Small intestine (tissue), 7 donors: ENCODE data around the gene HRH3. TPM values are rescaled to one million over a fixed set of nuclear protein-coding genes. Genes with fewer than 3 reads are reported as not detected.
A peak's percentile ranks its signal among the peaks of the same experiment; 100 is the strongest.

ENCODE experiments used
- DNase-seq, 2 donors: peaks; one replicate each; pipeline versions ENCODE4 v3.0.0 to v3.0.0-alpha.2; 2013
- FAIRE-seq: peaks from 2 replicates; lab custom pipeline; 2012; peaks lifted over from hg19 to GRCh38; lab: Jason Lieb, UNC
- H3K27ac ChIP-seq, 3 donors: one replicate each; pipeline ENCODE4 v1.5.1; 2013; ENCODE audit warnings: low read length in 2 of 3, mild to moderate bottlenecking in 2 of 3, control low read depth in 1 of 3, inconsistent platforms in 1 of 3, low read depth in 1 of 3, moderate library complexity in 1 of 3
- H3K27me3 ChIP-seq, 3 donors: one replicate each; pipeline ENCODE4 v1.6.1; 2013; ENCODE audit warnings: low read length in 3 of 3, inconsistent platforms in 1 of 3; ENCODE audit not compliant: control insufficient read depth in 3 of 3, insufficient read depth in 3 of 3
- H3K36me3 ChIP-seq, 3 donors: one replicate each; pipeline ENCODE4 v1.6.1; 2013; ENCODE audit warnings: low read length in 3 of 3, inconsistent platforms in 1 of 3, low read depth in 1 of 3, mild to moderate bottlenecking in 1 of 3, moderate library complexity in 1 of 3; ENCODE audit not compliant: control insufficient read depth in 3 of 3, insufficient read depth in 2 of 3
- H3K4me1 ChIP-seq, 3 donors: one replicate each; pipeline ENCODE4 v1.6.1; 2013; ENCODE audit warnings: low read length in 2 of 3, inconsistent platforms in 1 of 3, low read depth in 1 of 3, mild to moderate bottlenecking in 1 of 3, moderate library complexity in 1 of 3; ENCODE audit not compliant: control insufficient read depth in 3 of 3, insufficient read depth in 2 of 3
- H3K4me3 ChIP-seq, 3 donors: one replicate each; pipeline ENCODE4 v1.5.1; 2013; ENCODE audit warnings: low read length in 3 of 3, control low read depth in 1 of 3, inconsistent platforms in 1 of 3, low read depth in 1 of 3, mild to moderate bottlenecking in 1 of 3, moderate library complexity in 1 of 3
- H3K9me3 ChIP-seq, 2 donors: one replicate each; pipeline ENCODE4 v1.6.1; 2013; ENCODE audit warnings: low read depth in 1 of 2, low read length in 1 of 2; ENCODE audit not compliant: control insufficient read depth in 2 of 2, insufficient read depth in 1 of 2
- WGBS, 3 donors: extraction: QIAGEN DNeasy Blood & Tissue Kit; methylation state at CpG; one replicate each; pipeline ENCODE4 v1.1.7; 2013; 5-methylcytosine and 5-hydroxymethylcytosine counted together
- polyA plus RNA-seq, 4 donors: library from polyadenylated mRNA; stranded (reverse) in 3 of 4; unstranded in 1 of 4; fragments of 200-250 nt in 3 of 4; fragments of 120-200 nt in 1 of 4; gene quantifications; one replicate each; pipeline versions ENCODE4 v1.2.1 to v1.2.3, GENCODE V29; 2013
- donor health status: healthy with polysubstance abuse.
- donor health status: control.
- donor health status: control.
- donor health status: Bipolar disorder and iron deficiency.
- donor health status: healthy.

The HRH3 gene
- polyA plus RNA-seq, 4 donors: 0.06 to 0.31 TPM; not detected in 2

GRCh38 chr20:62263396-62263795 lies 43.3 kb upstream of the HRH3 start:
- DNase-seq (no peak), FAIRE-seq (no peak)
- H3K4me1 ChIP-seq: no peaks in the 10 kb centered on the region
- no peak overlapping the region for H3K27ac ChIP-seq
- peaks cover 0 to 15% of the 10 kb centered on the region in 2 donors for H3K9me3 ChIP-seq
- H3K4me3 ChIP-seq: no peak overlapping the region
- no peaks in the 10 kb centered on the region for H3K27me3 ChIP-seq
- H3K36me3 ChIP-seq: peaks cover 19 to 83% (median 20%) of the 10 kb centered on the region in 3 donors
- WGBS, 3 donors: 96 to 97% (median 96%) methylated on average over 14 of the region's 14 CpGs

- H3K4me3 ChIP-seq: no peak overlapping the region
- peaks cover 19 to 81% (median 20%) of the 10 kb centered on the region in 3 donors for H3K36me3 ChIP-seq
- DNase-seq (no peak), FAIRE-seq (no peak)
- 94 to 95% (median 94%) methylated on average over 10 of the region's 10 CpGs for WGBS, 3 donors
- H3K4me1 ChIP-seq: no peaks in the 10 kb centered on the region
- H3K27me3 ChIP-seq: no peaks in the 10 kb centered on the region
- H3K9me3 ChIP-seq: peaks cover 0 to 15% of the 10 kb centered on the region in 2 donors
- no peak overlapping the region for H3K27ac ChIP-seq
These were observed 42.0 kb upstream of the HRH3 start for GRCh38 chr20:62262064-62262463.

GRCh38 chr20:62259294-62259565 lies 39.2 kb upstream of the HRH3 start:
- peaks cover 0 to 3% of the 10 kb centered on the region in 2 donors for H3K9me3 ChIP-seq
- H3K4me1 ChIP-seq: no peaks in the 10 kb centered on the region
- H3K36me3 ChIP-seq: peaks cover 16 to 79% (median 24%) of the 10 kb centered on the region in 3 donors
- H3K27me3 ChIP-seq: no peaks in the 10 kb centered on the region
- WGBS, 3 donors: 91 to 94% (median 92%) methylated on average over 8 of the region's 8 CpGs
- no peak for DNase-seq
- no peak for FAIRE-seq
- no peak overlapping the region for H3K4me3 ChIP-seq
- H3K27ac ChIP-seq: no peak overlapping the region

- WGBS, 3 donors: 83 to 89% (median 88%) methylated on average over 20 of the region's 20 CpGs
- DNase-seq (no peak), FAIRE-seq (no peak)
- H3K36me3 ChIP-seq: peaks cover 13 to 78% (median 24%) of the 10 kb centered on the region in 3 donors
- no peaks in the 10 kb centered on the region for H3K9me3 ChIP-seq
- H3K4me1 ChIP-seq: no peaks in the 10 kb centered on the region
- H3K27ac ChIP-seq: no peak overlapping the region
- H3K4me3 ChIP-seq: no peak overlapping the region
- H3K27me3 ChIP-seq: no peaks in the 10 kb centered on the region
These were observed 38.6 kb upstream of the HRH3 start for GRCh38 chr20:62258499-62259293.

- Histone ChIP-seq H3K4me1 (no peaks in the 10 kb centered on the region), H3K27ac (no peak overlapping the region), H3K9me3 (no peaks in the 10 kb centered on the region), H3K27me3 (no peaks in the 10 kb centered on the region), H3K36me3 (peaks cover 7 to 61% (median 14%) of the 10 kb centered on the region in 3 donors), H3K4me3 (no peak overlapping the region)
- FAIRE-seq: no peak
- WGBS, 3 donors: 94 to 95% (median 94%) methylated on average over 10 of the region's 10 CpGs
- no peak for DNase-seq
These were observed 35.9 kb upstream of the HRH3 start for GRCh38 chr20:62255976-62256375.

GRCh38 chr20:62254021-62254724 lies 34.1 kb upstream of the HRH3 start:
- DNase-seq (no peak), FAIRE-seq (no peak)
- no peak overlapping the region for H3K4me3 ChIP-seq
- no peaks in the 10 kb centered on the region for H3K27me3 ChIP-seq
- WGBS, 3 donors: 84 to 90% (median 90%) methylated on average over 24 of the region's 24 CpGs
- peaks cover 3 to 52% (median 6%) of the 10 kb centered on the region in 3 donors for H3K36me3 ChIP-seq
- peaks cover 0 to under 1% (median 0%) of the 10 kb centered on the region in 3 donors for H3K4me1 ChIP-seq
- H3K9me3 ChIP-seq: no peaks in the 10 kb centered on the region
- H3K27ac ChIP-seq: no peak overlapping the region

GRCh38 chr20:62253398-62253797 lies 33.3 kb upstream of the HRH3 start:
- 67 to 86% (median 84%) methylated on average over 6 of the region's 6 CpGs for WGBS, 3 donors
- no peak for DNase-seq

GRCh38 chr20:62252342-62252966 lies 32.4 kb upstream of the HRH3 start:
- WGBS, 3 donors: 88% methylated on average over 26 of the region's 26 CpGs
- no peaks in the 10 kb centered on the region for H3K9me3 ChIP-seq
- no peaks in the 10 kb centered on the region for H3K27me3 ChIP-seq
- H3K36me3 ChIP-seq: peaks cover 3 to 44% (median 3%) of the 10 kb centered on the region in 3 donors
- H3K4me1 ChIP-seq: peaks cover 0 to 3% (median 0%) of the 10 kb centered on the region in 3 donors
- DNase-seq: peak in 1 of 2 donors; percentile 15
- H3K4me3 ChIP-seq: no peak overlapping the region
- no peak for FAIRE-seq
- no peak overlapping the region for H3K27ac ChIP-seq

More at GRCh38 chr20:62253398-62253797, 33.3 kb upstream of the HRH3 start:
- H3K4me3 ChIP-seq: no peak overlapping the region
- H3K36me3 ChIP-seq: peaks cover 3 to 47% (median 3%) of the 10 kb centered on the region in 3 donors
- no peaks in the 10 kb centered on the region for H3K27me3 ChIP-seq
- H3K4me1 ChIP-seq: peaks cover 0 to 3% (median 0%) of the 10 kb centered on the region in 3 donors
- H3K27ac ChIP-seq: no peak overlapping the region
- FAIRE-seq: no peak
- H3K9me3 ChIP-seq: no peaks in the 10 kb centered on the region
